ENCODE measurements around the gene SLC43A3.

DNA sequence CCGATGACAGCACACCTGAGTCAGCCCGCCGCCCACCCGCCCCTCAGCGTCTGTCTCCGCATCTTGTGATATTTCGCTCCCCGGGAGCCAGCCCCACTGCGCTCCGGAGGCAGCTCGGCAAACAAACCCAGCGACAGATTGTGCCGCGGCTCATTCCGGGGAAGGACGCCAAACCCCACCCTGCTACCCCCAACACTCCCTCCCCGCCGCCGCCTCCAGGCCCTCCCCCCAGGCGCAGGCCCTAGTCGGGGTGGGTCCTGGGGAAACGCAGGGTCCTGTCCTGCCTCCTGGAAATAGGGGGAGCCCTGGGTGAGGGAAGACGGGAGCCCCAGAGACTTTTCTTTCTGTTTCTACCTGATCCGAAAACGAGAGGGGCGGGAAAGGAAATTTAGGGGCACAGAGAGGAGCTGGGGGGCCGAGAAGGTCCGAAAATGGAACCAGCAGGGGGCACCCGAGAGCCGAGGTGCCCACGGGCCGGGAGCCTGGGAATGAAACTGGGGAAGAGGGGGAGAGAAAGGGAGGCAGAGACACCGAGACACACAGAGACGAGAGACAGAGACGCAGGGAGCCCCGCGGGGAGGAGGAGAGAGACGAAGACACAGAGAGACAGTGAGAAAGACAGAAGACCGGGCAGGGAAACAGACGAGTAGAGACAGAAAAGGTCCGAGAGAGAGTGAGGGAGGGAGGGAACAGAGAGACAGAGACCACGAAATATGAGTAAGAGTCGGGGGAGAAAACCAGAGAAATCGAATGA is 31.7 kb upstream of the SLC43A3 start:
- TF ChIP-seq, protein P1, sequence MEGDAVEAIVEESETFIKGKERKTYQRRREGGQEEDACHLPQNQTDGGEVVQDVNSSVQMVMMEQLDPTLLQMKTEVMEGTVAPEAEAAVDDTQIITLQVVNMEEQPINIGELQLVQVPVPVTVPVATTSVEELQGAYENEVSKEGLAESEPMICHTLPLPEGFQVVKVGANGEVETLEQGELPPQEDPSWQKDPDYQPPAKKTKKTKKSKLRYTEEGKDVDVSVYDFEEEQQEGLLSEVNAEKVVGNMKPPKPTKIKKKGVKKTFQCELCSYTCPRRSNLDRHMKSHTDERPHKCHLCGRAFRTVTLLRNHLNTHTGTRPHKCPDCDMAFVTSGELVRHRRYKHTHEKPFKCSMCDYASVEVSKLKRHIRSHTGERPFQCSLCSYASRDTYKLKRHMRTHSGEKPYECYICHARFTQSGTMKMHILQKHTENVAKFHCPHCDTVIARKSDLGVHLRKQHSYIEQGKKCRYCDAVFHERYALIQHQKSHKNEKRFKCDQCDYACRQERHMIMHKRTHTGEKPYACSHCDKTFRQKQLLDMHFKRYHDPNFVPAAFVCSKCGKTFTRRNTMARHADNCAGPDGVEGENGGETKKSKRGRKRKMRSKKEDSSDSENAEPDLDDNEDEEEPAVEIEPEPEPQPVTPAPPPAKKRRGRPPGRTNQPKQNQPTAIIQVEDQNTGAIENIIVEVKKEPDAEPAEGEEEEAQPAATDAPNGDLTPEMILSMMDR (IDR thresholded peaks at IDR 0.05 in 8 of 11, conservative IDR thresholded peaks at IDR 0.05 in 3 of 11) = peak in 10 of 11 experiments; percentile 38 to 83 (median 69)
- TF ChIP-seq POLR2AphosphoS5 (IDR thresholded peaks at IDR 0.05) = no peak
